Measurements from ENCODE around the gene MPPED1.

The MPPED1 gene

DNA sequence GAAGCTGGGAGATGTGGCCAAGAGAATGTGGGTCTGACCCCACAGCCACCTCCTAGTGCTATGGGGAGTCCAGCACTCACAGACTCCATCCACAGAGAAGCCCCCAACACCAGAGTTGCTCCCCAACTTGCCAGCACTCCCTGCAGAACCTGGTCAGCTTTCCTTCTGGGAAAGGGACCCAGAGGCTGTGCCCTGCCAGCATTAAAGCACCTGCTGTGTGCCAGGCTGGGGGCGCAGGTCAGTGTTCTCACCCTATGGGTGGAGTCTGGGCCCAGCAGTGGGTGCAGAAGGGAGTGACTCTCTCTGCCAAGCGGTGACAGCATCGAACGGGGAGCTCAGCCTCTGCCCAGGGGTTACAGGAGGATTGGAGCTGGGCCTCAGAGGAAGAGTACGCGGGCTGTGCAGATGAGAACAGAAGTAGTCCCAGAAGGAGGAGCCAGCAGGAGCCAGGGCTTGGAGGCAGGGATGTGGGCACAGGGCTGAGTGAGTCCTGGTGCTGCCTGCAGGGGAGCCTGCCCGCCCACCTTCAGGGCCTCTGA lies 114.4 kb downstream of the MPPED1 start:
- DNase-seq (ENCODE audit: low read depth) = no peak

DNA sequence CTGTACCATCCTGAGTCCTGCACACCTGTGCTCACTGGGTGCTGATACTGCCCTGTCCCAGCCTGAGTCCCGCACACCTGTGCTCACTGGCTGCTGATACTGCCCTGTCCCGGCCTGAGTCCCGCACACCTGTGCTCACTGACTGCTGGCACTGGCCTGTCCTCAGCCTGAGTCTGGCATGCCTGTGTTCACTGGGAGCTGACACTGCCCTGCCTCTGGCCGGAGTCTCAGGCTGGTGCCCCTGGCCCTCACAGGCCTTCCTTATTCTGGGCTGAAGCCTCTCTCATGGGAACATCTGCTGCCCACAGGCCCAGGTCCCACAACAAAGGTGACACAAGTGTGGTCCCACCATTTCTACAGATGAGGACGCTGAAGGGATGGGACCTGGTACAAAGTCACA lies 115.1 kb downstream of the MPPED1 start:
- no peak for DNase-seq (ENCODE audit: low read depth)

DNA sequence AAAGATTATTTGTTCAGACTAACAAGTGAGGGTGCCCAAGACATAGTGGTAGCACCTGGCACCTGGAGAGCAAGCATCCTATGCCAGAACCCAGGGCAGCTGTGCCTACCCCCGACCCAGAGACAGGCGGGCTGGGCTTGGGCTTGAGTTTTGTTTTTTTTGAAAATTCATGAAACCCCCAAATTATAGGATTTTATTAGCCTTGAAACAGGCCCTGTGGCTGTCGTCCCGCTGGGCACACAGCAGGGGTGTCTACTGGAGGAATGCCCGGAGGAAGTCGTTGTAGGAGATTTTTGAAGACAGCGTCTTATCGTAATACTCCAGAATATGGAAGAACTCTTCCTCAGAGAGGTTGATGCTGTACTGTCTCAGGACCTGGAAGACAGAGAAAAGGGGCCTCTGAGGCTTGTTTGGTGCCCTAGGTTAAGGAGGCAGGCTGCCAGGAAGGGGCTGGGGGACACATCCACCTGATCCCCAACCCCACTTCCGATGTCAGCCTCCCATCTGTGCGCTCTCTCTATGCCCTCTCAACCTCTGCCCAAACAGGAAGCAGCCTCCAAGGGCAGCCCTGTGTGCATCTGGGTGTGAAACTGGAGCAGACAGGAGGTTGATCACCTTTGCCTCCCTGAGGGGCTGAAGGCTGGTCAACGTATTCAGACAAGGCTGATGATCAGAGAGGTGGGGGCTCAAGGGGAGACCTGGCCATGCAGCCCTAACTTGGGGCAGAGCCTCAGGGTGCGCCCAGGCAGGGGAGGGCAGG lies 117.0 kb downstream of the MPPED1 start:
- no peak for DNase-seq (ENCODE audit: low read depth)

DNA sequence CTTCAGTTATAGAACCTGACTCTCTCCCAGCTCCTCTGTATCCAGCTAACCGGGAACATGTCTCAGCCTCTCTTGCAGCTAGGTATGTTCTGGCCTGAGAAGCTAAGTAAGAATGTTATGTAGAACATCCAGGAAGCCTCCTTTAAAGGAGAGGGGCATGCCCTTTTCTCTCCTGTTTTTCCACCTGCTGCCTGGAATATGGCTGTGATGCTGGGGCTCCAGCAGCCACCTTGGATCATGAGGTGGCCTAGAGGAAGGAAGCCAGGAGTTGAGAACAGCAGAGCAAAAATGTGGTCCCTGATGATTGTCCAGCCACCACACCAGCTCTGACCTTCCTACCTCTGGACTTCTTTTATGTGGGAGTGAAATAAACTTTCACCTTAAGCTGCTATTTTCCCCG lies 117.6 kb downstream of the MPPED1 start:
- no peak for DNase-seq (ENCODE audit: low read depth)

DNA sequence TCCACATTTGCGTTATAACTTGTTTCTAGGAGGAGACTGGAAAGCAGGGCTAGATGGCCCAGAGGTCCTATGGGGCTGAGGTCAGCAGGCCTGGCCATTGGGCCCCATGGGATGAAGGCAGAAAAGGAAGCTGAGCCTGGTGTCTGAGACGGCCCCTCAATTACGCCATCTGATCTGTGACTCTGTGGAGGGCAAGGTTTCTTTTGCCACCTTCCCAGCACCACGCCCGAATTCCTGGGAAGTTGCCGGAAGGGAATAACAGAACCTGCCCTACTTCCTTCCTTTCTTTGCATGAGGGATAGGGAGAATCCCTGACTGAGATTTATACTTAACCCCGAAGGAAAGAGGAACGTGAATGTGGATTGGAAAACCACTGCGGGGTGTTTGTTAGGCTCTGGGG lies 118.1 kb downstream of the MPPED1 start:
- DNase-seq (ENCODE audit: low read depth) = no peak

DNA sequence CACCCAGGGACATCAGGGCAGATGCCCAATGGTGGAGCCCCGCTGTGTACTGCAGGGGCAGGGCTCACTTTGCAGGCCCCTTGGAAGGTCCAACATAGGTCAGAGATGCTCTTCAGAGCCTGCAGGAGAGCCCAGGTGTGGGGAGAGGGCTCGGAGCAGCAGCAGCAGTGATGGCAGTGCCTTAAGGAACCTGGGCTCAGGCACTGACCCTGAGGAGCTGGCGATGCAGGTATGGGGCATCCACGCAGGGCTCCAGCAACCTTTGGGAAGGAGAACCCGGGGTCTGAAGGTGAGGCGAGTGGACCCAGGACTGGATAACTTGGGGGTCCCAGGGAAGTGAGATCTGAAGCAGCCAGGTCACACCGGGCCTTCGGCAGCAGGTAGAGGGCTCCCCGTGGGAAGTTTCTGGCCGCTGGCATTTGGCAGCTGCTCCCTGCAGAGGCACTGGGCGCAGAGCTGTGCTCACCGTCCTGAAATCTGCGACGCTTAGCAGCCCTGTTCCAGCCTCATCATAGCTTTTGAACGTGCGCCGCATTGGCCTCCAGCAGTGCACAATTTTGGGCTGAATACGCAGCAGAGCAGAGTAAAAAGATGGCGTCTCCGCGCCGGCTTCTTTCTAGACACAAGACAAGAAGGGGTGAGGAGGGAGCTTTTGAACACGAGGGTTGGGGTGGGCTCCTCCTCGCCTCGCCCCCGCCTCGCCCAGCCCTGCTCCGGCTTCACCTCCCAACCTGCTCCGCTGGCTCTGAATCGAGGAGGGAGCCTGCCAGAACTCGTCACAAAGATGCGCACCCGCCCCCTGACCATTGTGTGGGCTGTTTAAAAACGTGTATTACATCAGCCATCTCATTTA lies 118.8 kb downstream of the MPPED1 start:
- DNase-seq (ENCODE audit: low read depth) = no peak

DNA sequence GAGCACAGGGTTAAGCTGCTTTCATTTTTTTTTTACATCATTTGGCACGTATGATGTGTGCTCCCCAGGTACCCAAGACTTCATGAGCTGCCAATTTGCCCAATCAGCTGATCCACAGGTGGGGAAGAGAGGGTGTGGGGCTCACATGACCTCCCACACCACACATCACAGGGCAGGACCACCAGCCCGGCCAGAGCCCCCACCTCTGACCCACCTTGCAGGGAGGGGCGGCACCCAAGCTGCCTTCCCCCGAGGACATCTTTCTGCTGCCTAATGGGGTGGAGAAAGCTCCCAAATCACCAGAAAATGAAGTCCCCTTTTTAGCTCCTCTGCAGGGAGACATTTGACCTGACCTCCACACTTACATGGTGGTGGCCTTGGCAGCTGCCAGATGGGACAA lies 119.8 kb downstream of the MPPED1 start:
- DNase-seq (ENCODE audit: low read depth) = no peak

DNA sequence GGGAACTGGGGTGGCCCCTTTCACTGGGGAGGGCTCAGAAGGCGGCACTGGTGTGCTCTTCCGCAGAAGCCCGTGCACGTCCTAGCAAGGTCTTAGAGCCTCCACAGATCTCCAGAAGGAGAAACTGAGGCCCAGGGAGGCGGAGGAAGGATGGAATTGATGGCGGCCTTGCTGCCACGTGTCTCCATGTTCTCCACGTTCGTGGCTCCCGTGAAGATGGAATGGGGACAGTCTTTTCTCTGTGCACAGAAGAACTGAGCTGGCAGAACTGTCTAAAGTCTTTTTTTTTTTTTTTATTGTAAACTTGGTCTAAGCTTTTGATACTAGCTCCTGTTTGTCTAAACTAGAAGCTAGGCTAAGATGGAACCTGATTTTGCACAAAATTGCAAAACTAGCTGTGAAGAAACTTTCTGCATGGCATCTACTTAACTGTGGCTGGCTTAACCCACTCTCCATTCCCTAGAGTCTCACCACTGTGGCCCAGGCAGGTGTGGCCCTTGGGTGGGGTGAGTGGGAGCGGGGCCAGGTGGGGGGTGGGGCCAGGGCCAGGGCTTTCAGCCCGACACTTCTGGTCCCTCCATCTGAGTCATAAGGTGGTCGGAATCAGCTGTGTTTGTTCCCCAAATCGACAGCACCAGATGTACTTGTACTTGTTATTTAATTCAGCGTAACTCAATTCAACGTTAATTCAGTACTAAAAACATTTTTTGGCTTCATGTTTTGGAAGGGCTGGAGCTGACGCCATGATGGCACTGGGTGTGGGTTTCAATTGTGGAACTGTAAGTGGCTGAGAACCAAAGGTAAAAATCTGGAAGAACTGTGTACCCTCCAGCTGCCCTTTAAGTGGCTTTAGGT lies 120.7 kb downstream of the MPPED1 start:
- DNase-seq (ENCODE audit: low read depth) = no peak

DNA sequence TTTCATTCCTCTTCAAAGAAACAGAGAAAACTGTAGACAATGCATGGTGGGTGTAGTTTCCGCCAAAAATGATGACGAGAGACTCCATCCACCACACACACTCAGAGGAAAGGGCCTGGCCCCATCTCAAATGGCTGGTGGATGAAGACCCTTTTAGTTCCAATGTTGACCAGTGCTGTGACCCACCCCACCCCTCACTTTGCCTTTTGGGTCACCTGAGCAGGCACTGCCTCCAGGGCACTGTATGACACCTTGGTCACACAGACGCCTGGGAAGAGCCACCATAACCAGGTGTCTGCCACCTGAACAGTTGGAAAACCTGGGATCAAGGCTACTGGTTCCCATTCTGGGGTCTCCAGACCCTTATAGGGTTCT lies 121.3 kb downstream of the MPPED1 start:
- DNase-seq (ENCODE audit: low read depth) = no peak

DNA sequence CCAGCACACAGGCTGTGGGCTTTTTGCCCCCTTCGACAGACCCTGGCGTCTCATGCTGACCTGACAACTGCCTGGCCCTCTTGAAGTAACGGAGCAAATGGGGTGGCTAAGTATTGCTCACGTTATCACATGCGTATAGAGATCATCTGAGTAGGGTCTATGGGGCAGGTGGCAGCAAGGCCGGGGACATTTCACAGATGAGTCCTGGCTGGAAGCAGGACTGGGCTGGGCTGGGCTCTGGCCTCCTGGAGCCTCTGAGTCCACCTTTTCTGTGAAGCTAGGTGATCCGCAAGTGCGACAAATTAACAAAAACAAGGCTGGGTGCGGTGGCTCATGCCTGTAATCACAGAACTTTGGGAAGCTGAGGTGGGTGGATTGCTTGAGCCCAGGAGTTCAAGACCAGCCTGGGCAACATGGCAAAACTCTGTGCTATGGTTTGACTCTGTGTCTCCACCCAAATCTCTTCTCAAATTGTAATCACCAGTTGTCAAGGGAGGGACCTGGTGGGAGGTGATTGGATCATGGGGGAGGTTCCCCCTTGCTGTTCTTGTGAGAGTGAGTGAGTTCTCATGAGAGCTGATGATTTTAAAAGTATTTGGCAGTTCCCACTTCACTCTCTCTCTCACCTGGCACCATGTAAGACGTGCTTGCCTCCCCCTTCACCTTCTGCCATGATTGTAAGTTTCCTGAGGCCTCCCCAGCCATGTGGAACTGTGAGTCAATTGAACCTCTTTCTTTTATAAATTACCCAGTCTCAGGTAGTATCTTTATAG lies 122.0 kb downstream of the MPPED1 start:
- DNase-seq (ENCODE audit: low read depth) = no peak

DNA sequence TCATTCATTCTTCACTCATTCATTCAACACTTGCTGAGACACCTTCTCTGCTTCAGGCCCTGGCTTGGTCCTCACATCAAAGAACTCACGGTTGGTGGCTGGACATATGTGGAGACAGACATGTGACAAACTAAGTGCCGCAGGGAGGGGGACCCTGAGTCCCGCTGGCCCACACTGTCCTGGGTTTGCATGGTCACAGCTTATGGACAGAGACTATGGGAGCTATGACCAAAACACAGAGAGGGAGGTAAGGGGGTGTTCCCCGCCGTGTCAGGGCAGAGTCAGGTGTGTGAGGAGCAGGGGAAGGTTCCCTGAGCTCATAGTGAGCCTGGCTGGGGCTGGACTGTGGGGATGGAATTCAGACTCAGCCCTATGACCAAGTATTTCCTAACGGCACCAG lies 123.1 kb downstream of the MPPED1 start:
- DNase-seq (ENCODE audit: low read depth) = no peak

DNA sequence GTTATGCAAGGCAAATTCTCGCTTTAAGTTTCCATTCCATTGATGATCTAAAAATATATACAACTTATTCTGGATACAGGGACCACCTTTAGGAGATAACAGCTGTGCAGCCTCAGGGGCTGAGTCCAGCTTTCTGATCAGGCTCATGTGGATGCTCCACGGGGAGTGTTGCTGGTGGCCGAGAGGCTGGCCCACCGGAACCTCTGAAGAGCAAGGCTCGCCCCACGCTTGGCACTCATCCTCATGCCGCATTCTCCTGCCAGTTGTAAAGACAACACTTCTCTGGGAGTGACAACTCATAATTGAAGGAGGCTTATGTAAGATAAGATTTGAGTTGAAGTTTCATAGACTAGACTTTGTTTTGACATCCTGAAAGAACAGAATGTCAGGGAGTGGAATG lies 123.5 kb downstream of the MPPED1 start:
- DNase-seq (ENCODE audit: low read depth) = no peak

DNA sequence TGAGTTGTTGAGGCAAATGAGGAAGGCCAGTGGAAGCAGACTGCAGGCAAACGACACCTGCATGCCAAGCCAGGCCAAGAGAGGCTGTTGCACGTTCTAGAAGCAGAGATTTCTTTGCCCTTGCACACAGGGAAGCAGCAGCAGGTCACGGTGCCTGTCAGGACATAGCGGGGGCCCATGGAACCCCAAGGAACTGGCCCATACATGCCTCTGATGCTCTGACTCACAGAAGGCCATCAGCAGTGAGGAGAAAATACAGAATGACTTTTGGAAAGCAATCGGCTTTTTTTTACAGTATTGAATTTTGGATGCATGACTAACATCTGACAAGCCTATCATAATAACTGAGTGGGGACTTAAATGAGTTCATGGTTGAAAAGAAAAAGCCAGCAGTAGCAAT lies 123.9 kb downstream of the MPPED1 start:
- no peak for DNase-seq (ENCODE audit: low read depth)

DNA sequence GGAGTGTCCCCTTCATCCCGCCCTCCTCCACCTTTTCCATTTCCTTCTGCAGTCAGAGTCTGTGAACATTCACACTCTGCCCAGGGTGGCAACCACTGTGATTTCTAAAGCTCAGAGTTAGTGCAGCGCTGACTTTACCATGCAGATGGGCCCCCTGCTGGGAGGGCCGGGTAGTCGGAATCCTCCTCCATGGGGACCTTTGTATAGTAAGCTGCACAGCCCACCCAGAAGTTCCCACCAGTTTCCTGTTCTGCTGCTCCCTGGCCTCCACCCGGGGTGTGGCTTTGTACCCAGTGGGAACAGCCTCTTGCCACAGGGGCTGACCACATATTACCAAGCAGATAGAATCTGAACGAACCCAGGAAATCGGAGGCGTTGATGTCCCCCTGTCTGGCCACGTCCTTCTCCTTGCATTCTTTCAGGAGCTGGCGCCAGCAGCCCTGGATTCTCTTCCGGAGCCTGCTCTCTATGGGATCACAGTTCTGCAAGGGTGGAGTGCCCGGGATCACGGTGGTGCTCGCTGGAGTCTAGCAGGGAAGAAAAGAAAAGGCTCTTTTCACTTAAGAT lies 125.3 kb downstream of the MPPED1 start:
- DNase-seq (ENCODE audit: low read depth) = no peak

DNA sequence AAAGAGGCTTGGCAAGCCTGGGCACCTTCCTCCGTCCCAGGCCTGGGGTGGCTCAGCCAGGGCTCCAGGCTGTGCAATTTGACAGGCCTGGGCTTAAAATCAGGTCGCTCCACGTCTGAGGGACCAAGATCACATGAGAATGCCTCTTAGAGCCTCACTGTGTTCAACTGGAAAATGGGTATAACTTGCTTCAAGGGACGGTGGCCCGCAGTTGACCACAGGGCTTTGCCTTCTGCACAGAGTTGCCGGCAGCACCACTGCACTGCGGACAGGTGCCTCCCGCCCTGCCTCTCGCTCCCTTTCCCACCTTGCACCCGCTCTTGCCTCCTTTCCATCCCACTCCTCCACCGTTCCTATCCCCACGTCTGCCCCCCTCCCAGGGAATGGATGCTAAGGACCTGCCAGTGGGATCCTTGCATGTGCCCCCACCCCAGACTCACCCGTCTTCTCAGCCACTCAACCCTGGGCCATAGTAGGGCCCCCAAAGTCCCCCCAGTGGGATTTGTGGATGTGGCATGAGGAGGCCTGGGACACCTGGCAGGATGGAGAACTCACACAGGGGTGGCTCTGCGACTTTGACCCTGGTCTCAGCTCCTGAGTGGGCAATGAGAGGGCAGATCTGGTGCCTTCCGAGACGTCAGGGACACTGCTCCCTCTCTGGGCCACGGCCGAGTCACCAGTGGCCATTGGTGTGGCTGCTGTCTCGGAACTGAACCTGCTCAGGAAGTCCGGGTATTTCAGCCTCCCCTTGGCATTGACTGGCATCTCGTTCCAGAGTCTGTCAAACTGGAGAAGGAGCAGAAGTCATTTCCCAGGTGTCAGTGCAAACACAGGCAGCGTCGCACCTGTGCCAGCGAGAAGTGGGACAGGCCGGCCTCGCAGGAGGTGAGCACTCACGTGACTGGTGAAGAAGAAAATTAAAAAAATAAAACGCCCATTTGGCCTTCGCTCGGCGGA lies 128.0 kb downstream of the MPPED1 start:
- DNase-seq (ENCODE audit: low read depth) = no peak

DNA sequence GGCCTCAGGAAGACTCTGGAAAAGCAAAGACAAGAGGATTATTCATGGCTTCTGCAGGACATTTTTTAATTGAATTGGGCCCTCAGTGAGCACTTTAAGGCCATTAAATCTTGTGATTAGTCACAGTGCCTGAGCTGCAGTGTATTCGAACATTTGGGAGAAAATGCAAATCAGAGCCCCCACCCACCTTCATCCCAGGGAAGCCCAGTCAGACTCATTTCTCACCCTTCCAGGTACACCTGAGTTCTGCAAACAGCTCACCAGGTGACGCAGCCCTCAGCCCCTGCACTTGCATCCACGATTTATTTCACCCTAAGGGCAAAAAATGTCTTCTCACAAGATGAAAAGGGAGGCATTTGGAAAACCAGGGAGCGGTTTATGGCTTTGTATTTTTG lies 128.7 kb downstream of the MPPED1 start:
- no peak for DNase-seq (ENCODE audit: low read depth)

DNA sequence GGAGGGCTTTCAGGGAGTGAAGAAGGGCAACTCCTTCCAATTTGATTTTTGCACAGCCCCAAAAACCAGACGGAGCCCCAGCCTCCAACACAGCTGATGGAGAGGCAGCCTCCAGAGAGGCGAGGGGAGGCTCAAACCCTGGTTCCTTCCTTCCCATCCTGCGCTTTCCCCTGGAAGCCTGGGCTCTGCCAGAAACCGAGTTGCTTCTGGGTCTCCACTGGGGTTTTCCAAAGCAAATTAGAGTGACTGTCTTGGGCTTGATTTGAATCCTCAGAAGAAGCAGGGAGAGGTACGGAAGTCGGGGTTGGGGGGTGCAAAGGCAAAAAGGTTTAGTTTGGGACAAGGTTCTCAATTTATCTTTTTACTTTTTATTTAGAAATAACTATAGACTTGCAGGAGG lies 129.2 kb downstream of the MPPED1 start:
- DNase-seq (ENCODE audit: low read depth) = no peak

DNA sequence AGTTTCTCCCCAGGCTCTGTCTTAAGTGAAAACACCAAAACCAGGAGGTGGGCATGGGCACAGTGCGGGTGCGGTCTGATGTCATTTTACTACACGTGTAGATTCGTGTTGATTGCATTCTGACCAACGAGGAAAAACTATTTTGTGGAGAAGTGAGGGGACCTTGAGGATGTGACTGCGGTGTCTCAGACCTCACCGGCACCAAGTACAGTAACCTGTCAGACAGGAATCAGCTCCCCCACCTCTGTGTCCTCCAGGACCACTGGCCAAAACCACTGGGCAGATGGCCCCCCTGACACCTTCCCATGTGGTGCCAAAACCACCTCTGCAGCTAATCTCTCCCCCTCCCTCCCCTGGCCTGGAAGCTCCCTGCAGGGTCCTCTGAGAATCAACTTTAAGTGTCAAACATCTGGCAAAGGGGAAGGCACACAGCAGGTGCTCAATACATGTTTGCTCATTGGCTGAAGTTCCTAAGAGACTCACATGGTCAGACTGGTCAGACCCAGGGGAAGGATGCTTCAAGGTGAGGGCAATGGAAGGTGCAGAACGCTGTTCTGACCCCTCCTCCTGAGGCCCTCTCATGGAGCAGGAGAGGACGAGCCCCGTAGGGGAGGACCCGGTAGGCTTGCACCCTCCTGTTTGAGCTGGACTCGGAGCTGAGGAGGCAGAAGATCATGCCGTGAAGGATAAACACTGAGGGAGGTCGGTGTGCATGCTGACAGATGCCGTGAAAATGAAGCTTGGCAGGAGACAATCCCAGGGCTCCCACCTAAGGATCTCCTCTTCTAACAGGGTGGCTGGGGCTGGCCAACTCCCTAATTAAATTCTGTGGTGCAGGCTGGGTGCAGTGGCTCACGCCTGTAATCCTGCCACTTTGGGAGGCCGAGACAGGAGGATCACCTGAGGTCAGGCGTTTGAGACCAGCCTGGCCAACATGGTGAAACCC lies 129.9 kb downstream of the MPPED1 start:
- DNase-seq (ENCODE audit: low read depth) = no peak
